ENCODE results near the gene GPR157.
A peak's percentile ranks its signal among the peaks of the same experiment; 100 is the strongest.
"Not testable (repeated sequence)": the region's sequence is repeated elsewhere in the genome, so short reads cannot be mapped to it uniquely, and the experiment has no call there.

The GPR157 gene

GRCh38 chr1:9118186-9118585 is 10.7 kb downstream of the GPR157 start:
- DNase-seq (ENCODE audit: low spot score), result no peak

GRCh38 chr1:9115351-9116205 is 13.3 kb downstream of the GPR157 start:
- DNase-seq (ENCODE audit: low spot score), result no peak

- DNase-seq (ENCODE audit: low spot score), result no peak
Measured at GRCh38 chr1:9112961-9113880, 15.7 kb downstream of the GPR157 start.

- no peak for DNase-seq (ENCODE audit: low spot score)
Measured at GRCh38 chr1:9111957-9112356, 16.9 kb downstream of the GPR157 start.

GRCh38 chr1:9111357-9111691 is 17.6 kb downstream of the GPR157 start:
- DNase-seq (ENCODE audit: low spot score), result no peak

- DNase-seq (ENCODE audit: low spot score), result peak; percentile 94
Measured at GRCh38 chr1:9110669-9111356, 18.1 kb downstream of the GPR157 start.

GRCh38 chr1:9108056-9108665 is 20.7 kb downstream of the GPR157 start:
- no peak for DNase-seq (ENCODE audit: low spot score)

- DNase-seq (ENCODE audit: low spot score), result no peak
Measured at GRCh38 chr1:9107136-9107535, 21.8 kb downstream of the GPR157 start.

GRCh38 chr1:9106286-9106685 is 22.6 kb downstream of the GPR157 start:
- DNase-seq (ENCODE audit: low spot score), result no peak

- DNase-seq (ENCODE audit: low spot score), result no peak
Measured at GRCh38 chr1:9105336-9105867, 23.5 kb downstream of the GPR157 start.

GRCh38 chr1:9101510-9102146 is 27.3 kb downstream of the GPR157 start:
- peak; percentile 58 for DNase-seq (ENCODE audit: low spot score)

GRCh38 chr1:9100471-9101043 is 28.3 kb downstream of the GPR157 start:
- DNase-seq (ENCODE audit: low spot score), result no peak

- no peak for DNase-seq (ENCODE audit: low spot score)
Measured at GRCh38 chr1:9099555-9099954, 29.3 kb downstream of the GPR157 start.

GRCh38 chr1:9097947-9098705 is 30.8 kb downstream of the GPR157 start:
- DNase-seq (ENCODE audit: low spot score), result no peak

GRCh38 chr1:9095818-9096217 is 33.1 kb downstream of the GPR157 start:
- DNase-seq (ENCODE audit: low spot score), result no peak

GRCh38 chr1:9093996-9094595 is 34.8 kb downstream of the GPR157 start:
- DNase-seq (ENCODE audit: low spot score), result not testable (repeated sequence)

GRCh38 chr1:9093581-9093980 is 35.3 kb downstream of the GPR157 start:
- no peak for DNase-seq (ENCODE audit: low spot score)

- DNase-seq (ENCODE audit: low spot score), result no peak
Measured at GRCh38 chr1:9093091-9093490, 35.8 kb downstream of the GPR157 start.

GRCh38 chr1:9088807-9089206 is 40.1 kb downstream of the GPR157 start:
- DNase-seq (ENCODE audit: low spot score), result no peak
